PC-3 (cell line): ENCODE results near the gene NFATC2. TPM values are rescaled to one million over a fixed set of nuclear protein-coding genes. Genes with fewer than 3 reads are reported as not detected.

Source experiments
- ATAC-seq: fragments of 200-7000 bp; cut with Tn5 transposase; 2 replicates; pipeline ENCODE4 v1.9.1; 2020; ENCODE audit warnings: mild to moderate bottlenecking, moderate library complexity
- BruUV-seq: library from RNA; stranded (reverse); fragments of 400-500 nt; replicated peaks from 2 replicates; lab custom pipeline; 2021; lab: Mats Ljungman, UMichigan
- CTCF ChIA-PET: fragments of 300-600 bp; sonication (Branson Sonifier 250); formaldehyde crosslinking; loops from one replicate; lab custom pipeline; 2022; ENCODE audit warnings: antibody characterized with exemption; lab: Charles Lee
- POLR2A ChIA-PET: fragments of 300-600 bp; sonication (Branson Sonifier 250); formaldehyde crosslinking; loops from one replicate; lab custom pipeline; 2022; ENCODE audit warnings: antibody characterized with exemption; ENCODE audit not compliant: unreplicated experiment; lab: Charles Lee
- DNase-seq: peaks from one replicate; pipeline ENCODE4 v3.0.0-alpha.2; 2015
- H2AFZ ChIP-seq: fragments of 300-600 bp; sonication (generic); 2 replicates; pipeline ENCODE4 v1.6.0; 2016; ENCODE audit warnings: antibody characterized with exemption, low read length
- H3F3A ChIP-seq: fragments of 300-600 bp; sonication (generic); one replicate; pipeline ENCODE4 v1.6.0; 2017; ENCODE audit warnings: antibody characterized with exemption, low read length, control low read depth, mild to moderate bottlenecking; ENCODE audit not compliant: unreplicated experiment
- H3K27ac ChIP-seq: fragments of 300-600 bp; sonication (generic); 2 replicates; pipeline ENCODE4 v1.5.1; 2016; ENCODE audit warnings: mild to moderate bottlenecking, low read length
- H3K27me3 ChIP-seq: fragments of 300-600 bp; sonication (generic); 2 replicates; pipeline ENCODE4 v1.6.1; 2016; ENCODE audit warnings: low read length, mixed read lengths
- H3K36me3 ChIP-seq: fragments of 300-600 bp; sonication (generic); 2 replicates; pipeline ENCODE4 v1.6.1; 2016; ENCODE audit warnings: low read depth, mixed run types, low read length, mixed read lengths
- H3K4me1 ChIP-seq: fragments of 300-600 bp; sonication (generic); 2 replicates; pipeline ENCODE4 v1.5.1; 2016; ENCODE audit warnings: low read length; ENCODE audit not compliant: insufficient read depth
- H3K4me2 ChIP-seq: fragments of 300-600 bp; sonication (generic); 2 replicates; pipeline ENCODE4 v1.6.0; 2016; ENCODE audit warnings: low read length
- H3K4me3 ChIP-seq: fragments of 300-600 bp; sonication (generic); 2 replicates; pipeline ENCODE4 v1.5.1; 2016; ENCODE audit warnings: mild to moderate bottlenecking, low read length, mixed read lengths
- H3K79me2 ChIP-seq: fragments of 300-600 bp; sonication (generic); 2 replicates; pipeline ENCODE4 v1.6.1; 2017; ENCODE audit warnings: low read length, mixed read lengths
- H3K9ac ChIP-seq: fragments of 300-600 bp; sonication (generic); 2 replicates; pipeline ENCODE4 v1.6.0; 2016; ENCODE audit warnings: mild to moderate bottlenecking, low read length
- H3K9me2 ChIP-seq: fragments of 300-600 bp; sonication (generic); replicated peaks from 2 replicates; pipeline ENCODE4 v1.6.1; 2016; ENCODE audit warnings: mixed run types, low read length, mixed read lengths
- H3K9me3 ChIP-seq: fragments of 300-600 bp; sonication (generic); 2 replicates; pipeline ENCODE4 v1.6.1; 2016; ENCODE audit warnings: low read length, mixed read lengths
- H4K20me1 ChIP-seq: fragments of 300-600 bp; sonication (generic); 2 replicates; pipeline ENCODE4 v1.6.1; 2016; ENCODE audit warnings: low read length, mixed read lengths
- EZH2 ChIP-seq: fragments of 300-600 bp; sonication (generic); IDR thresholded peaks from one replicate; pipeline ENCODE4 v1.6.1; 2017; ENCODE audit warnings: antibody characterized with exemption, mild to moderate bottlenecking, low read length; ENCODE audit not compliant: unreplicated experiment
- EZH2phosphoT487 ChIP-seq: fragments of 300-600 bp; sonication (generic); IDR thresholded peaks from 2 replicates; pipeline ENCODE4 v1.6.1; 2018; ENCODE audit warnings: mild to moderate bottlenecking, antibody characterized with exemption, low read length, borderline replicate concordance
- intact Hi-C: fragments of 100-400 bp; cut with micrococcal nuclease; formaldehyde crosslinking; loops from 2 replicates; pipeline ENCODE4 v1.9.0; 2023
- total RNA-seq: library from RNA; depleted of rRNA; stranded (reverse); fragments of >200 nt; gene quantifications from 2 replicates; pipeline ENCODE4 v1.2.3, GENCODE V29; 2014
- TF ChIP-seq, protein P1 (sequence below): fragments of 300-600 bp; sonication (generic); conservative IDR thresholded peaks from 2 replicates; pipeline ENCODE4 v1.5.1; 2017; ENCODE audit warnings: antibody characterized with exemption, low read depth, mild to moderate bottlenecking, low read length

NFATC2 gene
- total RNA-seq, 1 experiment from 2014 or later: 12.9 TPM

DNA sequence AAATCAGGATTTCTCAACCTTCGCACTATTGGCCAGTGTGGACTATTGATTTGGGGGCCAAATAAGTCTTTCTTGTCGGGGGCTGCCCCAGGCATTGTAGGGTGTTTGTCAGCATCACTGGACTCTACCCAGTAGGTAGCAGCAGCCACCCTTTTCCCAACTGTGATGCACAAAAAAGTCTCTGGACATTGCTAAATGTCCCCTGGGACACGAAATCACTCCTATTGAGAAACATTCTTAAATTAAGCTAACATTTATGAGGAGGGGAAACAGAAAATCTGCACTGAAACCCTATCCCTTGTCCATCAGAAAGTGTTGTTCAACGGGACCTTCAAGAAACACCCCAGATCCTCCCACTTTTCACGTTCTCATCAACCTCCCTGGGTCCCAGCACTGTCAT lies 54.2 kb downstream of the NFATC2 start:
- peak overlapping the region; percentile 92 for H3K27ac ChIP-seq
- intact Hi-C loops: loop anchor here (1.0 to 5.0 kb wide), 3 partner anchors 32 to 101 kb away; no protein-coding TSS in a partner anchor

DNA sequence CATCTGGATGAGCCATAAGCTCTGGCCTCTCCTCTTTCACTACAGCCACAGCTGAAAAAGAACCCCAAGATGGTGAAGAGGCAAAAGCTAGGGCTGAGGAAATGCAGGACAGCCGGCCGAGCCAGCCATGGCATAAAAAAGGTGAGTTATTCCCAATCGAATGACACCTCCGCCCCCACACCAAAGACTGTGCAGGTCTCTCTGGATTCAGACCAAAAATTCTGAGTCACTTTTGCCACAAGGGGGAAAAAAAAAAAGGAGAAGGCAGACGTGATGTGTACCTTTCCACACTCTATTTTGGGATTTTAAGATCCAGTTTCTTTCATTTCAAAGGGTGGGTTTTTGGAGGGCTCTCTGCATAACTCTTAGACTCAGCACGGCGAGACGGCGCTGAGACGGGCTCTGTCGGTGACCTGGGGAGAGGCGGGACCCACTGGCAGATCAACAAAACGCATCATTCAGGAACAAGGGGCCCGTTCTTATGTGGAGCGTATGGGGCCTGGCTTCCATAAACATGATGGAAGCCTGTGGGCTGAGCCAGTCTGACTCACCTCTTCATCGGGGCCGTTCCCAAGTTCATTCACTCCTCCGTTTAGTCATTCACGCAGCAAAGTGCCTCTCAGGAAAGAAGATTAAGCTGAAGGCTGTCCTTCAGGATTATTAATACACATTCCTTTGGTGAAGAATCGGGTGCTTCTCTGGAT lies 54.8 kb downstream of the NFATC2 start:
- Histone ChIP-seq H3K9me2 (no peaks in the 10 kb centered on the region), H3K4me2 (peak overlapping the region; percentile 83), H2AFZ (peak overlapping the region; percentile 70), H3K9me3 (no peaks in the 10 kb centered on the region), H3K27ac (peak overlapping the region; percentile 92), H3K79me2 (no peaks in the 10 kb centered on the region), H3K4me1 (peaks cover 25% of the 10 kb centered on the region), H4K20me1 (no peaks in the 10 kb centered on the region), H3F3A (peaks cover 9% of the 10 kb centered on the region), H3K36me3 (no peaks in the 10 kb centered on the region), H3K9ac (peak overlapping the region; percentile 73), H3K27me3 (no peaks in the 10 kb centered on the region), H3K4me3 (peak overlapping the region; percentile 63)
- DNase-seq (peak; percentile 99), ATAC-seq (peak; percentile 99)
- intact Hi-C loops: loop anchor here (1.0 to 5.0 kb wide), 3 partner anchors 31 to 100 kb away; no protein-coding TSS in a partner anchor
- CTCF ChIA-PET: interaction anchor here (0.6 kb wide), 2 partner anchors 44 to 255 kb away, joined by 3 to 9 read pairs; no protein-coding TSS in a partner anchor
- POLR2A ChIA-PET: interaction anchor here (0.6 kb wide), 2 partner anchors 86 to 104 kb away, joined by 5 to 34 read pairs; no protein-coding TSS in a partner anchor
- TSS peak; percentile 82 for BruUV-seq
- TF ChIP-seq, protein P1, sequence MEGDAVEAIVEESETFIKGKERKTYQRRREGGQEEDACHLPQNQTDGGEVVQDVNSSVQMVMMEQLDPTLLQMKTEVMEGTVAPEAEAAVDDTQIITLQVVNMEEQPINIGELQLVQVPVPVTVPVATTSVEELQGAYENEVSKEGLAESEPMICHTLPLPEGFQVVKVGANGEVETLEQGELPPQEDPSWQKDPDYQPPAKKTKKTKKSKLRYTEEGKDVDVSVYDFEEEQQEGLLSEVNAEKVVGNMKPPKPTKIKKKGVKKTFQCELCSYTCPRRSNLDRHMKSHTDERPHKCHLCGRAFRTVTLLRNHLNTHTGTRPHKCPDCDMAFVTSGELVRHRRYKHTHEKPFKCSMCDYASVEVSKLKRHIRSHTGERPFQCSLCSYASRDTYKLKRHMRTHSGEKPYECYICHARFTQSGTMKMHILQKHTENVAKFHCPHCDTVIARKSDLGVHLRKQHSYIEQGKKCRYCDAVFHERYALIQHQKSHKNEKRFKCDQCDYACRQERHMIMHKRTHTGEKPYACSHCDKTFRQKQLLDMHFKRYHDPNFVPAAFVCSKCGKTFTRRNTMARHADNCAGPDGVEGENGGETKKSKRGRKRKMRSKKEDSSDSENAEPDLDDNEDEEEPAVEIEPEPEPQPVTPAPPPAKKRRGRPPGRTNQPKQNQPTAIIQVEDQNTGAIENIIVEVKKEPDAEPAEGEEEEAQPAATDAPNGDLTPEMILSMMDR: no peak
- TF ChIP-seq EZH2phosphoT487: no peak

More for the DNA sequence above, 54.2 kb downstream of the NFATC2 start:
- H3K9ac ChIP-seq: peak overlapping the region; percentile 73
- DNase-seq (no peak), ATAC-seq (no peak)
- H3K27me3 ChIP-seq: no peaks in the 10 kb centered on the region
- no peaks in the 10 kb centered on the region for H3K9me2 ChIP-seq
- H3F3A ChIP-seq: peaks cover 9% of the 10 kb centered on the region
- H3K79me2 ChIP-seq: no peaks in the 10 kb centered on the region
- ChIA-PET CTCF (interaction anchor here (0.6 kb wide), 1 partner anchor 43 kb away, joined by 3 read pairs; no protein-coding TSS in a partner anchor), POLR2A (interaction anchor here (0.6 kb wide), 1 partner anchor 103 kb away, joined by 34 read pairs; no protein-coding TSS in a partner anchor)
- TF ChIP-seq EZH2 (no peak), EZH2phosphoT487 (no peak)
- TF ChIP-seq, protein P1: no peak
- H3K9me3 ChIP-seq: no peaks in the 10 kb centered on the region
- no peaks in the 10 kb centered on the region for H4K20me1 ChIP-seq
- peaks cover 25% of the 10 kb centered on the region for H3K4me1 ChIP-seq
- H2AFZ ChIP-seq: no peak overlapping the region
- no peaks in the 10 kb centered on the region for H3K36me3 ChIP-seq
- H3K4me2 ChIP-seq: peak overlapping the region; percentile 83
- BruUV-seq: no TSS peak
- H3K4me3 ChIP-seq: peak overlapping the region; percentile 63; the same call in 1 of the 2 replicates
